ENCODE data around the gene GATC. TPM values are rescaled to one million over a fixed set of nuclear protein-coding genes. Genes with fewer than 3 reads are reported as not detected.

GATC gene
- total RNA-seq, 2 experiments from 2014 or later = 35.8 to 37.6 TPM

GRCh38 chr12:120429368-120429767 is 16.9 kb upstream of the GATC start:
- H3K9me2 ChIP-seq (ENCODE audit: insufficient read depth, low read length) = no peaks in the 10 kb centered on the region
- H3K4me2 ChIP-seq (ENCODE audit: low read length) = no peak overlapping the region
- no peak overlapping the region for H2AFZ ChIP-seq (ENCODE audit: low read length)
- ChIA-PET POLR2A (interaction anchor here (0.7 kb wide), 1 partner anchor 35 kb away, joined by 3 read pairs; no protein-coding TSS in a partner anchor), CTCF (ENCODE audit: unreplicated experiment) (no interaction called here)
- no peaks in the 10 kb centered on the region for H3K79me2 ChIP-seq (ENCODE audit: insufficient read depth, low read depth, low read length)
- no peak overlapping the region for H3K27ac ChIP-seq (ENCODE audit: low read depth, low read length, poor library complexity, severe bottlenecking)
- H3K4me1 ChIP-seq (ENCODE audit: insufficient read depth, low read length, poor library complexity, severe bottlenecking) = peaks cover 6% of the 10 kb centered on the region
- H3K4me3 ChIP-seq (ENCODE audit: low read depth, low read length, poor library complexity, severe bottlenecking) = no peak overlapping the region
- peaks cover 5% of the 10 kb centered on the region; the same call in 1 of the 2 replicates for H3K9me3 ChIP-seq (ENCODE audit: low read length)
- BruUV-seq (replicated peaks) = no TSS peak
- DNase-seq (ENCODE audit: low spot score) = no peak
- no peaks in the 10 kb centered on the region for H3K36me3 ChIP-seq (ENCODE audit: insufficient read depth, low read length)
- TF ChIP-seq CTCF (conservative IDR thresholded peaks at IDR 0.05; ENCODE audit: low read length) (no peak), EZH2phosphoT487 (IDR thresholded peaks at IDR 0.05; ENCODE audit: borderline replicate concordance, low read depth, low read length) (no peak)
- no peaks in the 10 kb centered on the region for H4K20me1 ChIP-seq (ENCODE audit: insufficient read depth, low read length)
- intact Hi-C loops (cut with micrococcal nuclease; ENCODE audit: unreplicated experiment) = no loop called here

GRCh38 chr12:120432772-120433525 is 13.3 kb upstream of the GATC start:
- intact Hi-C loops (cut with micrococcal nuclease; ENCODE audit: unreplicated experiment) = loop anchor here (10.0 kb wide), 2 partner anchors 208 to 292 kb away; partner anchors contain the start of gene ACADS
- H3K4me1 ChIP-seq (ENCODE audit: insufficient read depth, low read length, poor library complexity, severe bottlenecking) = peaks cover 6% of the 10 kb centered on the region
- no TSS peak for BruUV-seq (replicated peaks)
- no peak overlapping the region for H3K27ac ChIP-seq (ENCODE audit: low read depth, low read length, poor library complexity, severe bottlenecking)
- peaks cover under 1% of the 10 kb centered on the region; the same call in 1 of the 2 replicates for H3K79me2 ChIP-seq (ENCODE audit: insufficient read depth, low read depth, low read length)
- H3K9me3 ChIP-seq (ENCODE audit: low read length) = peaks cover 5% of the 10 kb centered on the region; the same call in 1 of the 2 replicates
- no peak overlapping the region; the same call in 1 of the 2 replicates for H3K4me2 ChIP-seq (ENCODE audit: low read length)
- no peak for DNase-seq (ENCODE audit: low spot score)
- no peak for TF ChIP-seq EZH2phosphoT487 (IDR thresholded peaks at IDR 0.05; ENCODE audit: borderline replicate concordance, low read depth, low read length)
- no peak for TF ChIP-seq CTCF (conservative IDR thresholded peaks at IDR 0.05; ENCODE audit: low read length)
- H3K36me3 ChIP-seq (ENCODE audit: insufficient read depth, low read length) = no peaks in the 10 kb centered on the region
- H3K4me3 ChIP-seq (ENCODE audit: low read depth, low read length, poor library complexity, severe bottlenecking) = no peak overlapping the region
- H4K20me1 ChIP-seq (ENCODE audit: insufficient read depth, low read length) = no peaks in the 10 kb centered on the region
- POLR2A ChIA-PET = interaction anchor here (0.7 kb wide), 3 partner anchors 108 to 596 kb away, joined by 3 read pairs; no protein-coding TSS in a partner anchor
- CTCF ChIA-PET (ENCODE audit: unreplicated experiment) = no interaction called here
- H2AFZ ChIP-seq (ENCODE audit: low read length) = peak overlapping the region; percentile 55; the same call in 1 of the 2 replicates
- H3K9me2 ChIP-seq (ENCODE audit: insufficient read depth, low read length) = no peaks in the 10 kb centered on the region

All from OCI-LY7 (cell line).